Measurements from ENCODE around the gene SACM1L.

DNA sequence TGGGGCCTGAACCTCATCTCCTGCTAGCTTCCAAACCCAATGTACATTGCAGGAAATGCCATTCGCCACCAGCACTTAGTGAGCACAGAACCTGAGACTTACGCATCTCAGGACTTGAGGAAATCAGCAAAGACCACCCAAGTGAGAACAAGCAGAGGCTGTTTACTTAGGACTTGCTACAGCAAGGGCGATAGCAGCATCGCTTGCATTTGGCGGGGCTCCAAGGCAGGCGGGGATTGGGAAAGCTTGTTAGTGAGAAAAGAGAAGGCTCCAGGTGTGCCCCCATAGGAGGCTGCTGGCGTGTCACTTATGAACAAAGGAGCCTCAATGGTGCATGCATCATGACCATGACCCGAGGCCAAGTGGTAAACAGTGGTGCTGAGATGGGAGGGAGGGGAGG, 87.4 kb downstream of the SACM1L start:
- no peak for TF ChIP-seq POLR2A (IDR thresholded peaks at IDR 0.05; ENCODE audit: low read depth, low read length)
- TF ChIP-seq POLR2AphosphoS5 (IDR thresholded peaks at IDR 0.05; ENCODE audit: low read depth, low read length) = no peak
- no peak for TF ChIP-seq TAF1 (IDR thresholded peaks at IDR 0.05; ENCODE audit: low read depth, low read length)

Data from GM12891 (cell line).